AG04449 (cell line): Measurements from ENCODE around the gene ABHD17A.

Experiments used
- CTCF ChIA-PET: fragments of 350-600 bp; formaldehyde crosslinking; extraction: SDS; loops from one replicate; lab custom pipeline; 2021; ENCODE audit warnings: antibody characterized with exemption; lab: Yijun Ruan, JAX
- POLR2A ChIA-PET: fragments of 400-600, 350-600 bp; formaldehyde crosslinking; extraction: SDS; loops from one replicate; lab custom pipeline; 2020; ENCODE audit warnings: antibody characterized with exemption, inconsistent platforms; lab: Yijun Ruan, JAX
- DNase-seq: peaks from one replicate; pipeline ENCODE4 v3.0.0-alpha.2; 2010; ENCODE audit warnings: low read depth, low spot score
- H3K4me3 ChIP-seq: 2 replicates; pipeline ENCODE4 v1.5.1; 2011; ENCODE audit warnings: low read depth, mild to moderate bottlenecking, control low read depth, low read length
- CTCF ChIP-seq: IDR thresholded peaks from one replicate; pipeline ENCODE4 v1.5.1; 2011; ENCODE audit warnings: mild to moderate bottlenecking, moderate library complexity, low read length, control low read depth, inconsistent platforms; ENCODE audit not compliant: insufficient read depth; ENCODE audit errors: missing control alignments

The ABHD17A gene

GRCh38 chr19:1925544-1925943, 40.2 kb upstream of the ABHD17A start:
- ChIA-PET CTCF (no interaction called here), POLR2A (no interaction called here)
- no peak for TF ChIP-seq CTCF
- no peak for DNase-seq
- H3K4me3 ChIP-seq: no peak overlapping the region

- no peak overlapping the region for H3K4me3 ChIP-seq
- CTCF ChIA-PET: interaction anchor here (0.6 kb wide), 1 partner anchor 12 kb away, joined by 3 read pairs; no protein-coding TSS in a partner anchor
- no peak for DNase-seq
- no peak for TF ChIP-seq CTCF
- POLR2A ChIA-PET: no interaction called here
Measured at GRCh38 chr19:1924320-1924961, 39.1 kb upstream of the ABHD17A start.

- CTCF ChIA-PET: no interaction called here
- no peak overlapping the region for H3K4me3 ChIP-seq
- no peak for TF ChIP-seq CTCF
- DNase-seq: no peak
- POLR2A ChIA-PET: interaction anchor here (0.6 kb wide), 1 partner anchor 293 kb away, joined by 4 read pairs; no protein-coding TSS in a partner anchor
Measured at GRCh38 chr19:1923319-1923718, 38.0 kb upstream of the ABHD17A start.

GRCh38 chr19:1922803-1923202, 37.5 kb upstream of the ABHD17A start:
- no peak for DNase-seq
- POLR2A ChIA-PET: no interaction called here
- CTCF ChIA-PET: no interaction called here
- no peak for TF ChIP-seq CTCF
- no peak overlapping the region for H3K4me3 ChIP-seq

- POLR2A ChIA-PET: no interaction called here
- no peak for TF ChIP-seq CTCF
- CTCF ChIA-PET: no interaction called here
- DNase-seq: no peak
- H3K4me3 ChIP-seq: no peak overlapping the region
Measured at GRCh38 chr19:1921825-1922224, 36.5 kb upstream of the ABHD17A start.

GRCh38 chr19:1921326-1921725, 36.0 kb upstream of the ABHD17A start:
- H3K4me3 ChIP-seq: no peak overlapping the region
- DNase-seq: no peak
- POLR2A ChIA-PET: no interaction called here
- no peak for TF ChIP-seq CTCF
- CTCF ChIA-PET: interaction anchor here (0.6 kb wide), 1 partner anchor 55 kb away, joined by 3 read pairs; no protein-coding TSS in a partner anchor
